NB4 (cell line): ENCODE results near the gene CDIPT.

Experiments
- DNase-seq: peaks from one replicate; pipeline ENCODE4 v3.0.0; 2010; ENCODE audit warnings: low read depth
- H3K4me3 ChIP-seq: one replicate; pipeline ENCODE4 v1.5.1; 2011; ENCODE audit warnings: mild to moderate bottlenecking, low read depth, low read length, moderate library complexity
- MYC ChIP-seq: IDR thresholded peaks from 2 replicates; pipeline ENCODE4 v1.6.1; 2011; ENCODE audit warnings: low read depth, low read length
- POLR2A ChIP-seq: IDR thresholded peaks from 2 replicates; pipeline ENCODE4 v1.6.1; 2011; ENCODE audit warnings: mild to moderate bottlenecking; ENCODE audit not compliant: insufficient read length; ENCODE audit errors: extremely low read depth
- TF ChIP-seq, protein P1 (sequence below): IDR thresholded peaks from 2 replicates; pipeline ENCODE4 v1.6.1; 2011; ENCODE audit warnings: low read depth, low read length
- TF ChIP-seq, protein P2 (sequence below): IDR thresholded peaks from one replicate; pipeline ENCODE4 v1.5.1; 2012; ENCODE audit warnings: low read depth, low read length

CDIPT gene

DNA sequence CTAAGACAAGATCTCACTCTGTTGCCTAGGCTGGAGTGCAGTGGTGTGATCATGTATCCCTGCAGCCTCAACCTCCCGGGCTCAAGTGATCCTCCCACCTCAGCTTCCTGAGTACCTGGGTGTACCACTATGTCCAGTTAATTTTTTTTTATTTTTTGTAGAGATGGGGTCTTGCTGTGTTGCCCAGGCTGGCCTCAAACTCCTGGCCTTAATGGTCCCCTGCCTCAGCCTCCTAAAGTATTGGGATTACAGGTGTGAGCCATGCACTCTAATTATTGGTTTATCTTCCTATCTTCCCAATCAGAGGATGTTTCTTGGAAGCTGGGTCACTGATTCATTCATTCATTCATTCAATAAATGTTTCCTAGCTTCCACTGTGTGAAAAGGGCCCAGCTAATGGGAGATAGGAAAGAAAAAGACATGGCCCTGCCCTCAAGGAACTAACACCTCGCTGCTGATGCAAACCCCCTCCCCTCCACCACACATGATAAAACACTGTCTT, 45.7 kb upstream of the CDIPT start:
- no peak overlapping the region for H3K4me3 ChIP-seq
- TF ChIP-seq MYC (no peak), POLR2A (no peak)
- TF ChIP-seq, protein P1, sequence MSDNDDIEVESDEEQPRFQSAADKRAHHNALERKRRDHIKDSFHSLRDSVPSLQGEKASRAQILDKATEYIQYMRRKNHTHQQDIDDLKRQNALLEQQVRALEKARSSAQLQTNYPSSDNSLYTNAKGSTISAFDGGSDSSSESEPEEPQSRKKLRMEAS, result no peak
- TF ChIP-seq, protein P2, sequence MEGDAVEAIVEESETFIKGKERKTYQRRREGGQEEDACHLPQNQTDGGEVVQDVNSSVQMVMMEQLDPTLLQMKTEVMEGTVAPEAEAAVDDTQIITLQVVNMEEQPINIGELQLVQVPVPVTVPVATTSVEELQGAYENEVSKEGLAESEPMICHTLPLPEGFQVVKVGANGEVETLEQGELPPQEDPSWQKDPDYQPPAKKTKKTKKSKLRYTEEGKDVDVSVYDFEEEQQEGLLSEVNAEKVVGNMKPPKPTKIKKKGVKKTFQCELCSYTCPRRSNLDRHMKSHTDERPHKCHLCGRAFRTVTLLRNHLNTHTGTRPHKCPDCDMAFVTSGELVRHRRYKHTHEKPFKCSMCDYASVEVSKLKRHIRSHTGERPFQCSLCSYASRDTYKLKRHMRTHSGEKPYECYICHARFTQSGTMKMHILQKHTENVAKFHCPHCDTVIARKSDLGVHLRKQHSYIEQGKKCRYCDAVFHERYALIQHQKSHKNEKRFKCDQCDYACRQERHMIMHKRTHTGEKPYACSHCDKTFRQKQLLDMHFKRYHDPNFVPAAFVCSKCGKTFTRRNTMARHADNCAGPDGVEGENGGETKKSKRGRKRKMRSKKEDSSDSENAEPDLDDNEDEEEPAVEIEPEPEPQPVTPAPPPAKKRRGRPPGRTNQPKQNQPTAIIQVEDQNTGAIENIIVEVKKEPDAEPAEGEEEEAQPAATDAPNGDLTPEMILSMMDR, result no peak
- no peak for DNase-seq

DNA sequence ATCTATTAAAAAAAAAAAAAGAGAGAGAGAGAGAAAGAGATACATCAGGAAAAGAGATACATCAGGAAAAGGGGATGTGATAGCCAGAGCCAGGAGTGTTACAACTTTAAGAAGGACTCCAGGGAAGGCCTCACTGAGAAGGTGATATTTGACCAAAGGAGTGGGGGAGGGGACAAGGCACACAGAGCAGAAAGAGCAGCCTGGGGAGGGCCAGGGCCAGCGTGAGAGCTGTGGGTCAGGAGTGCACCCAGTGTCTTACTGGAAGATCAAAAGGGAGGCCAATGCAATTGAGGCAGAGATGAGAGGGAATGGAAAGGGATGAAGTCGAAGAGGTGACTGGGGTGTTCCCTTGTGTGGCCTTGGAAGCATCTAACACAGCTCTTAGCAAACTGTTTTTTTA, 44.9 kb upstream of the CDIPT start:
- DNase-seq, result no peak
- no peak overlapping the region for H3K4me3 ChIP-seq
- TF ChIP-seq MYC (no peak), POLR2A (no peak)
- TF ChIP-seq, protein P1, result no peak
- TF ChIP-seq, protein P2, result no peak

DNA sequence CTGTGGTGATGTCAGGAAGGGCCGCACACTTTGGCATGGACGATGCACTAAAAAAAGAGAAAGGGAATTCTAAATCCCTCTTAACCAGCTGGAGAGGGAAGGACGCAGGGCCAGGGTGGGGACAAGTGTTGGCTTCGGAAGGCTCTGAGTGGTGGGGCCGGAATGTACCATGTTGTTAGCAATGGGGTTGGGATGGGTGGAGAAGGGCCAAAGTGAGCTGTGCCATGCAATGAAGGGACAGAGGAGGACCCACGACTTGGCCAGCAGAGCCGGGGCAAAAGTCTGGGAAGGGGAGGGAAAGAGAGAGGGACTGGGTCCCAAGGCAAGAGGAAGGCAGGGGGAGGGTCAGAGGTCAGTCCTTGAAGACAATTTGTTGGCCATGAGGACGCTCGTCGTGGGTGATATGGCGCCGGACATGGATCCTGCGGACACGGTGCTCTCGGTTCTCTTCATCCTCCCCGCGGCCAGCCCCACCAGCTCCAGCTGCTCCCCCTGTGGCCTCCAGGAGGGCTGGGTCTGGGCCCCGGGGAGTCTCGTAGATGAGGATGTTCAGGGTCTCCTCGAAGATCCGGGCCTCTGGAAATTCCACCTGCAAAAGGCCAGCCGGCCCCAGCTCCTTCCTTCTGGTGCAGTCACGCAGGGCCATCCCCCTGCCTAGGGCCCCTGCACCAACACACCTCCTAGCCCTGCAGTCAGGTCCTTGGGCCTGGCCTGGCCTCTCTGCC, 43.7 kb upstream of the CDIPT start:
- no peak for TF ChIP-seq MYC
- TF ChIP-seq, protein P1, result no peak
- no peak for TF ChIP-seq POLR2A
- TF ChIP-seq, protein P2, result no peak
- no peak overlapping the region for H3K4me3 ChIP-seq
- DNase-seq, result no peak

DNA sequence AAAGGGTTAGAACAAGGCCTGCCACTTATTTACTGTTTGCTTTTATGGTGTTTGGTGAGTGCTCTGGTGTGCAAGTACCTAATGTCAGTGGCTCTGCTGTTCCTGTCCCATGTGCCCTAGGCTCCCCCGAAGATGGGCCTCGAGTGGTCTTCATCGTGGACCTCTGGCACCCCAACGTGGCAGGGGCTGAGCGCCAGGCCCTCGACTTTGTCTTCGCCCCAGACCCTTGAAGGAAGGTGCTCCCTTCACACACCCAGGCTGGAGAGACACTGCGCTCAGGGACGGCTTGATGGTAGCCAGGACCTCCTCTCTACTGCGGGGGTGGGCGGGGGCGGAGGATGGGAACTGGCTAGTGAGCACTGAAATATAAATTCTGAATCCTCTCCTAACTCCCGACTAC, 42.6 kb upstream of the CDIPT start:
- no peak for DNase-seq

DNA sequence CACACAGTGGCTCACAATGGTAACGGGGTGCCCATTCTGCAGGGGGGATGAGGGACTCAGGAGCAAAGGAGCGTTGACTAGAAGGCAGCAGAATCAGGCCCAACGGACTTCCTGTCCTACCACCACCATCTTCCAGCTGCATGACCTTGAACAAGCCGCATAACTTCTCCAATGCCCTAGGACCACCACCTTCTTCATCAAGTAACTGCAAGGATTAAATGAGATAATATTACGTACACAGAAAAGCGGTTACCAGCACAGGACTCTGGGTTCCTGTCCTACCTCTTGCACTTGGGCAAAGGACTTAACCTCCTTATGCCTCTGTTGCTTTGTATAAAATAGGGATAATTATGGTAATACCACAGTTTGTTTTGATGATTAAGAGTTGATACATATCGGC, 41.9 kb upstream of the CDIPT start:
- no peak for TF ChIP-seq POLR2A
- no peak for TF ChIP-seq MYC
- TF ChIP-seq, protein P2, result no peak
- TF ChIP-seq, protein P1, result no peak
- no peak for DNase-seq
- no peak overlapping the region for H3K4me3 ChIP-seq

More for the DNA sequence above, 42.6 kb upstream of the CDIPT start:
- no peak overlapping the region for H3K4me3 ChIP-seq
- TF ChIP-seq, protein P1, result no peak
- TF ChIP-seq, protein P2, result no peak
- TF ChIP-seq MYC (no peak), POLR2A (no peak)
